MM.1S (cell line): ENCODE measurements around the gene KIAA1755.

Experiments used
- DNase-seq: peaks from one replicate; pipeline ENCODE4 v3.0.0-alpha.2; 2015
- H2AFZ ChIP-seq: fragments of 300-600 bp; sonication (generic); 2 replicates; pipeline ENCODE4 v1.6.0; 2016; ENCODE audit warnings: antibody characterized with exemption, low read length
- H3F3A ChIP-seq: fragments of 300-600 bp; sonication (generic); 2 replicates; pipeline ENCODE4 v1.6.1; 2016; ENCODE audit warnings: mild to moderate bottlenecking, antibody characterized with exemption, low read length, moderate library complexity, mixed read lengths; ENCODE audit not compliant: insufficient read depth
- H3K27ac ChIP-seq: fragments of 300-600 bp; sonication (generic); 2 replicates; pipeline ENCODE4 v1.5.1; 2016; ENCODE audit warnings: mild to moderate bottlenecking, low read length
- H3K27me3 ChIP-seq: fragments of 300-600 bp; sonication (generic); replicated peaks from 2 replicates; pipeline ENCODE4 v1.6.0; 2016; ENCODE audit warnings: low read length; ENCODE audit not compliant: insufficient read depth
- H3K36me3 ChIP-seq: fragments of 300-600 bp; sonication (generic); replicated peaks from 2 replicates; pipeline ENCODE4 v1.6.1; 2016; ENCODE audit warnings: mild to moderate bottlenecking, low read length, mixed read lengths; ENCODE audit not compliant: insufficient read depth
- H3K4me1 ChIP-seq: fragments of 300-600 bp; sonication (generic); 2 replicates; pipeline ENCODE4 v1.6.1; 2016; ENCODE audit warnings: low read length, mixed read lengths
- H3K4me2 ChIP-seq: fragments of 300-600 bp; sonication (generic); 2 replicates; pipeline ENCODE4 v1.6.0; 2016; ENCODE audit warnings: low read depth, low read length
- H3K4me3 ChIP-seq: fragments of 300-600 bp; sonication (generic); 2 replicates; pipeline ENCODE4 v1.5.1; 2016; ENCODE audit warnings: low read length, mixed read lengths
- H3K79me2 ChIP-seq: fragments of 300-600 bp; sonication (generic); 2 replicates; pipeline ENCODE4 v1.6.1; 2016; ENCODE audit warnings: mixed run types, low read length, mixed read lengths
- H3K9ac ChIP-seq: fragments of 300-600 bp; sonication (generic); 2 replicates; pipeline ENCODE4 v1.6.1; 2016; ENCODE audit warnings: low read length, mixed read lengths
- H3K9me2 ChIP-seq: fragments of 300-600 bp; sonication (generic); replicated peaks from 2 replicates; pipeline ENCODE4 v1.6.1; 2016; ENCODE audit warnings: mild to moderate bottlenecking, low read length, mixed read lengths; ENCODE audit not compliant: insufficient read depth
- H3K9me3 ChIP-seq: fragments of 300-600 bp; sonication (generic); replicated peaks from 2 replicates; pipeline ENCODE4 v1.6.1; 2016; ENCODE audit warnings: mild to moderate bottlenecking, low read length, mixed read lengths; ENCODE audit not compliant: insufficient read depth
- H4K20me1 ChIP-seq: fragments of 300-600 bp; sonication (generic); 2 replicates; pipeline ENCODE4 v1.6.1; 2016; ENCODE audit warnings: mild to moderate bottlenecking, low read length, moderate library complexity, mixed read lengths; ENCODE audit not compliant: insufficient read depth
- EZH2 ChIP-seq: fragments of 300-600 bp; sonication (generic); optimal IDR thresholded peaks from 2 replicates; pipeline ENCODE3; 2017; ENCODE audit warnings: low read depth, mild to moderate bottlenecking, antibody characterized with exemption, low read length, mixed read lengths
- EZH2phosphoT487 ChIP-seq: fragments of 300-600 bp; sonication (generic); IDR thresholded peaks from 2 replicates; pipeline ENCODE4 v1.6.1; 2018; ENCODE audit warnings: antibody characterized with exemption, low read length
- TF ChIP-seq, protein P1 (sequence below): fragments of 300-600 bp; sonication (generic); IDR thresholded peaks from 2 replicates; pipeline ENCODE4 v1.5.1; 2016; ENCODE audit warnings: antibody characterized with exemption, low read length, mixed read lengths

Gene KIAA1755

GRCh38 chr20:38300438-38300837, 39.9 kb upstream of the KIAA1755 start:
- Histone ChIP-seq H3K4me2 (no peak overlapping the region), H3K79me2 (no peaks in the 10 kb centered on the region), H3F3A (no peaks in the 10 kb centered on the region), H3K9ac (no peak overlapping the region), H3K27ac (no peak overlapping the region), H3K9me3 (no peaks in the 10 kb centered on the region), H3K4me3 (no peak overlapping the region), H3K9me2 (no peaks in the 10 kb centered on the region), H3K36me3 (no peaks in the 10 kb centered on the region), H3K27me3 (no peaks in the 10 kb centered on the region), H2AFZ (no peak overlapping the region), H4K20me1 (no peaks in the 10 kb centered on the region), H3K4me1 (no peaks in the 10 kb centered on the region)
- no peak for DNase-seq
- TF ChIP-seq EZH2phosphoT487 (no peak), EZH2 (no peak)
- TF ChIP-seq, protein P1, sequence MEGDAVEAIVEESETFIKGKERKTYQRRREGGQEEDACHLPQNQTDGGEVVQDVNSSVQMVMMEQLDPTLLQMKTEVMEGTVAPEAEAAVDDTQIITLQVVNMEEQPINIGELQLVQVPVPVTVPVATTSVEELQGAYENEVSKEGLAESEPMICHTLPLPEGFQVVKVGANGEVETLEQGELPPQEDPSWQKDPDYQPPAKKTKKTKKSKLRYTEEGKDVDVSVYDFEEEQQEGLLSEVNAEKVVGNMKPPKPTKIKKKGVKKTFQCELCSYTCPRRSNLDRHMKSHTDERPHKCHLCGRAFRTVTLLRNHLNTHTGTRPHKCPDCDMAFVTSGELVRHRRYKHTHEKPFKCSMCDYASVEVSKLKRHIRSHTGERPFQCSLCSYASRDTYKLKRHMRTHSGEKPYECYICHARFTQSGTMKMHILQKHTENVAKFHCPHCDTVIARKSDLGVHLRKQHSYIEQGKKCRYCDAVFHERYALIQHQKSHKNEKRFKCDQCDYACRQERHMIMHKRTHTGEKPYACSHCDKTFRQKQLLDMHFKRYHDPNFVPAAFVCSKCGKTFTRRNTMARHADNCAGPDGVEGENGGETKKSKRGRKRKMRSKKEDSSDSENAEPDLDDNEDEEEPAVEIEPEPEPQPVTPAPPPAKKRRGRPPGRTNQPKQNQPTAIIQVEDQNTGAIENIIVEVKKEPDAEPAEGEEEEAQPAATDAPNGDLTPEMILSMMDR = no peak

GRCh38 chr20:38299963-38300362, 39.4 kb upstream of the KIAA1755 start:
- Histone ChIP-seq H3K27me3 (no peaks in the 10 kb centered on the region), H3K4me2 (no peak overlapping the region), H3K4me3 (no peak overlapping the region)

GRCh38 chr20:38298768-38299288, 38.3 kb upstream of the KIAA1755 start:
- Histone ChIP-seq H3K9ac (no peak overlapping the region), H3K27ac (no peak overlapping the region), H3K4me3 (no peak overlapping the region), H3K4me2 (no peak overlapping the region), H3K4me1 (no peaks in the 10 kb centered on the region), H3K27me3 (no peaks in the 10 kb centered on the region), H3K36me3 (no peaks in the 10 kb centered on the region), H2AFZ (no peak overlapping the region), H4K20me1 (no peaks in the 10 kb centered on the region), H3K79me2 (no peaks in the 10 kb centered on the region), H3K9me2 (no peaks in the 10 kb centered on the region), H3F3A (no peaks in the 10 kb centered on the region), H3K9me3 (no peaks in the 10 kb centered on the region)
- no peak for DNase-seq
- TF ChIP-seq, protein P1 = no peak
- TF ChIP-seq EZH2 (no peak), EZH2phosphoT487 (no peak)

More at GRCh38 chr20:38299963-38300362, 39.4 kb upstream of the KIAA1755 start:
- TF ChIP-seq EZH2 (no peak), EZH2phosphoT487 (no peak)
- TF ChIP-seq, protein P1 = no peak
- H3F3A ChIP-seq = no peaks in the 10 kb centered on the region
- no peaks in the 10 kb centered on the region for H4K20me1 ChIP-seq
- no peak overlapping the region for H3K9ac ChIP-seq
- H2AFZ ChIP-seq = no peak overlapping the region
- H3K79me2 ChIP-seq = no peaks in the 10 kb centered on the region
- no peaks in the 10 kb centered on the region for H3K9me3 ChIP-seq
- no peaks in the 10 kb centered on the region for H3K4me1 ChIP-seq
- DNase-seq = no peak
- no peaks in the 10 kb centered on the region for H3K36me3 ChIP-seq
- H3K9me2 ChIP-seq = no peaks in the 10 kb centered on the region
- H3K27ac ChIP-seq = no peak overlapping the region
